AG04449 (cell line): Measurements from ENCODE around the gene TMBIM1.
A peak's percentile ranks its signal among the peaks of the same experiment; 100 is the strongest.

Source experiments
- CTCF ChIA-PET: fragments of 350-600 bp; formaldehyde crosslinking; extraction: SDS; loops from one replicate; lab custom pipeline; 2021; ENCODE audit warnings: antibody characterized with exemption; lab: Yijun Ruan, JAX
- POLR2A ChIA-PET: fragments of 400-600, 350-600 bp; formaldehyde crosslinking; extraction: SDS; loops from one replicate; lab custom pipeline; 2020; ENCODE audit warnings: antibody characterized with exemption, inconsistent platforms; lab: Yijun Ruan, JAX
- DNase-seq: peaks from one replicate; pipeline ENCODE4 v3.0.0-alpha.2; 2010; ENCODE audit warnings: low read depth, low spot score
- H3K4me3 ChIP-seq: 2 replicates; pipeline ENCODE4 v1.5.1; 2011; ENCODE audit warnings: low read depth, mild to moderate bottlenecking, control low read depth, low read length
- CTCF ChIP-seq: IDR thresholded peaks from one replicate; pipeline ENCODE4 v1.5.1; 2011; ENCODE audit warnings: mild to moderate bottlenecking, moderate library complexity, low read length, control low read depth, inconsistent platforms; ENCODE audit not compliant: insufficient read depth; ENCODE audit errors: missing control alignments

The TMBIM1 gene

DNA sequence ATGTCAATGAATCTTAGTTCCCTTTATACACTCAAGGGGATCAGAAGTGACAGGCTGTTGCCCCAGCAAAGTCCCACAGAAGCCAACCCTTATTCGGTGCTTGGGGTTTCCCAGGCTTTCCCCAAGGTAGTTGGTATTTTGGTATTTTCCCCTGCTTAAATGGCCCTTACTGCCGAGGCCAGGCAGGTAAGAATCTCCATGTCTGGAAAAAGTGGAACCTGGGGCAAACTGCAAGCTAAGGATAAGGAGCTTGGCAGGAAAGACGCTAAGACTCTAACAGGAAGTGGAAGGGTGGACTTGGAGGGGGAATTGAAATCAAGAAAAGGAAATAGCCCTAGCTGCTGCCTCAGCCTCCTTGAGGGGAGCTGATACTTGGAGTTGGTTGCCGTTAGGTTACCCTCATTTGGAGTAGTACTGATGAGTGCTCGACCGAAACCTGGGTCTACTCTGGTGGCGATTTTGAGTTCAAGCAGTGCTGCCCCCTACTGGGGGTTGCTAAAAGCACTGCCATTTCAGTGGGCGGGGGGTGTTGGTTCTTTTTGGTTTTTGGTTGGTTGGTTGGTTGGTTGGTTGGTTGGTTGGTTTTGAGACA lies 34.8 kb downstream of the TMBIM1 start:
- no peak overlapping the region for H3K4me3 ChIP-seq
- POLR2A ChIA-PET, result no interaction called here
- DNase-seq, result no peak
- CTCF ChIA-PET, result interaction anchor here (0.6 to 7.8 kb wide), 14 partner anchors 9 to 1196 kb away, joined by 3 to 75 read pairs (median 5); partner anchors contain the start of genes AAMP, ARPC2 and PNKD
- TF ChIP-seq CTCF, result peak; percentile 52

DNA sequence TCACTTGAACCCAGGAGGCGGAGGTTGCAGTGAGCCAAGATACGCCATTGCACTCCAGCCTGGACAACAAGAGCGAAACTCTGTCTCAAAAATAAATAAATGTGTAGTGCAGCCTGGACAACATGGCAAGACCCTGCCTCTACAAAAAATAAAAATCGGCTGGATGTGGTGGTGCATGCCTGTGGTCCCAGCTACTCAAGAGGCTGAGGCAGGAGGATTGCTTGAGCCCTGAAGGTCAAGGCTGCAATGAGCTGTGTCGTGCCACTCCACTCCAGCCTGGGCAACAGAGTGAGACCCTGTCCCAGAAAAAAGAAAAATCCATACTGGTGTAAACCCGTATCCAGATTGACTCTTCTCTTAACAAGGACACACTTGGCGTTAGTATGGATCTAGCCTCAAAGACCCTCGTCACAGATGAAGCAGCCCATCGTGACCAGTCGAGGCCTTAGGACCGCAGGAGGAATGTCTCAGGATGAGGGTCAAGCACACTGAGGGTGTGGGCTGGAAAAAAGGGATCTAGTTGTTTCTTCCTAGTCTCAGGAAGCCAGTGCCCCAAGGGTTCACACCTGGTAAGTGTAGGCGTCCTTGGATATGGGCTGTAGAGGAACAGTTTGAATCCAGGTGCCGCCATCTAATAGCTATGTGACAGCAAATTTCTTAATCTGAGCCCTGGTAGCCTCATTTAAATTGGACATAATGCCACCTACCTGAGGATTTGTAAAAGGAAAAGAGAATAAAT lies 35.5 kb downstream of the TMBIM1 start:
- CTCF ChIA-PET, result interaction anchor here (0.6 to 7.8 kb wide), 14 partner anchors 8 to 69 kb away, joined by 3 to 75 read pairs (median 5); partner anchors contain the start of genes AAMP, ARPC2 and PNKD
- POLR2A ChIA-PET, result no interaction called here
- TF ChIP-seq CTCF, result no peak
- no peak for DNase-seq
- H3K4me3 ChIP-seq, result no peak overlapping the region

DNA sequence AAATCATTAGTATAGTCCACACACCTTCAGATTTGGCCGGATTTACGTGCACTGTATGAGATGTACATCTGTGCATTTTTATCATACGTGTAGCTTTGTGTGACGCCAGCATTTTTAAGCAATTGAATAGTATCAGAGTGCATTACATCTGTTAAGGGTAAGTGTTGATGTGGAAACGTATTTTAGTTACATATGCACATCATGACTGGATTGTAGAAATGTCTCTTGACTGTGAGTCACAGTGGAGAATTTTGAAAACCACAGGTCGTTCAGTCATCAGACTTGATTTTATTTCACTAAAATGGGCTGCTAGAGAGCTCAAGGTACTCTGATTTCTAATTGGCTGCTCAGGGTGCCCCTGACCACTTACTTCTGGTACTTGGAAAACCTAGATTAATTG lies 36.9 kb downstream of the TMBIM1 start:
- ChIA-PET CTCF (interaction anchor here (1.0 to 7.8 kb wide), 6 partner anchors 12 to 70 kb away, joined by 3 to 75 read pairs (median 6); partner anchors contain the start of genes AAMP and PNKD), POLR2A (interaction anchor here (1.2 kb wide), 1 partner anchor 15 kb away, joined by 5 read pairs; the partner anchor contains the start of genes AAMP and PNKD)
- no peak for TF ChIP-seq CTCF
- no peak overlapping the region for H3K4me3 ChIP-seq
- DNase-seq, result peak; percentile 14

DNA sequence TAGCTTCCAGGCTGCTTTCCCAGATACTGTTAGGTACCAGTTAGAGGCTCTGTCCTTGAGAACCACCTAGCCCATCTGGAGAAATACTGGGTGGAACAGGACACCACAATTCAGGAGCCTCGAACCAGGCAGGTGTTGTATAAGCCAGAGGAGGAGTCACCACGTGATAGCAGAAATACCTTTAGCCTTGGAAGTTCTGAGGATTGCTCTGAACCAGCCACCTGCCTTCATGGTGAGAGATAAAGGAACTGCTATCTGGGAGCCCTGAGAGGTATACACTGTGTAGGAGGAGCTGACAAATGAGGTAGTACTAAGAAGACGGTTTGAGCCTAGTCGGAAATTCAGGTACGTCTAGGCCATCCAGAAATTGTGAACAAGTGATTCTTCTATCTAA lies 39.1 kb downstream of the TMBIM1 start:
- DNase-seq, result no peak
- ChIA-PET CTCF (interaction anchor here (1.1 to 7.8 kb wide), 5 partner anchors 8 to 68 kb away, joined by 4 to 75 read pairs (median 6); partner anchors contain the start of gene GPBAR1), POLR2A (interaction anchor here (0.7 kb wide), 1 partner anchor 124 kb away, joined by 3 read pairs; no protein-coding TSS in a partner anchor)
- no peak for TF ChIP-seq CTCF
- no peak overlapping the region for H3K4me3 ChIP-seq

DNA sequence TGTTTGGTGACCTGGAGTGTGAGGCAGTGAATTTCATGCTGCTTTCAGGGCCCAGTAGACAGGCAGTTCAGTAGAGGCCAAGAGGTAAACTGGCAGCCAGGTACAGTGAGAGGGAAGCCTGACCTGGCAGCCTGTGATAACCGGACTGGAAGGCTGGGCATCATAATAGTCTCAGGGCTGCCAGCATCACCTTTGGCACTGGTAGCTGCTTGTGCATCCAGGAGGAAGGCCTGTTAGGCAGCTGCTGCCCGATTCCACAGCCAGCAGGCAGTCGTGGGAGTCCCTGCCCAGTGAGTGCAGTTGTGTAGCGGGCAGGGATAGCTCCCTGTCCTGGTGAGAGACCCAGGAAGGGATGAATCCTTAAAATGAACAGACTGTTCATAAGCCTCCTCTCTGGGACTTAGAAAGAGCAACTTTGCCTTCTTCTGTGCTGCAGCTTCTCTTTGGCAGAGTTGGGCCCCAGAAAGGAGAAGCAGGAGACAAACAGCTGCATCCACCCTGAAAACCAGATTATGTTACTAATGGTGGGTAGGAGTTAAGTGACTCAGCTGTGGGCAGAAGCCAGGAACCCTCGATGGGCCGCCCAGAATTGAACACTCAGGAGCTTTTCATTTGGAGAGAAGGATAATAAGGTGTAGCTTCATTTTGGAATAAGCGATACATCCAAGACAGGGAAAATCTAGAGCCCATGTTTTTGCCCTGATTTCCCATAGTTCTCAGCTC lies 39.6 kb downstream of the TMBIM1 start:
- no peak for DNase-seq
- CTCF ChIA-PET, result interaction anchor here (1.7 to 7.8 kb wide), 2 partner anchors 9 kb away, joined by 7 to 75 read pairs; partner anchors contain the start of gene GPBAR1
- POLR2A ChIA-PET, result interaction anchor here (0.7 kb wide), 1 partner anchor 123 kb away, joined by 3 read pairs; no protein-coding TSS in a partner anchor
- H3K4me3 ChIP-seq, result no peak overlapping the region
- no peak for TF ChIP-seq CTCF
